Liver (tissue), 3 donors: ENCODE measurements around the gene IL6.

Experiments
- FOXA1 ChIP-seq: IDR thresholded peaks from 2 replicates; pipeline ENCODE4 v1.6.1; 2016; ENCODE audit warnings: antibody characterized with exemption
- GABPA ChIP-seq, 2 donors: IDR thresholded peaks in 1 of 2; conservative IDR thresholded peaks in 1 of 2; 2 replicates each; pipeline ENCODE4 v1.6.1; 2016; ENCODE audit warnings: antibody characterized with exemption in 2 of 2, mild to moderate bottlenecking in 1 of 2, moderate library complexity in 1 of 2
- HNF4A ChIP-seq, 2 donors: conservative IDR thresholded peaks; 2 replicates each; pipeline ENCODE4 v1.6.1; 2016; ENCODE audit warnings: antibody characterized with exemption in 2 of 2, mild to moderate bottlenecking in 2 of 2
- JUND ChIP-seq, 2 donors: IDR thresholded peaks; 2 replicates each; pipeline ENCODE4 v1.6.1; 2016; ENCODE audit warnings: antibody characterized with exemption in 2 of 2
- NR2F2 ChIP-seq: IDR thresholded peaks from 2 replicates; pipeline ENCODE4 v1.6.1; 2016; ENCODE audit warnings: antibody characterized with exemption
- RAD21 ChIP-seq, 2 donors: IDR thresholded peaks; 2 replicates each; pipeline ENCODE4 v1.6.1; 2016; ENCODE audit warnings: antibody characterized with exemption in 2 of 2, mild to moderate bottlenecking in 2 of 2
- REST ChIP-seq: IDR thresholded peaks from 2 replicates; pipeline ENCODE4 v1.6.1; 2016; ENCODE audit warnings: antibody characterized with exemption, mild to moderate bottlenecking
- RXRA ChIP-seq, 2 donors: IDR thresholded peaks; 2 replicates each; pipeline ENCODE4 v1.6.1; 2017 to 2018; ENCODE audit warnings: antibody characterized with exemption in 2 of 2, mild to moderate bottlenecking in 1 of 2
- SP1 ChIP-seq: IDR thresholded peaks from 2 replicates; pipeline ENCODE4 v1.6.1; 2018; ENCODE audit warnings: antibody characterized with exemption, mild to moderate bottlenecking
- TAF1 ChIP-seq: conservative IDR thresholded peaks from 2 replicates; pipeline ENCODE4 v1.6.1; 2016; ENCODE audit warnings: antibody characterized with exemption, mild to moderate bottlenecking
- TF ChIP-seq, protein P1 (sequence below): fragments of 150-350 bp; IDR thresholded peaks from 2 replicates; pipeline ENCODE4 v1.5.1; 2017; ENCODE audit warnings: improper control_type of control experiment, low read depth, low read length; ENCODE audit not compliant: missing input control
- TF ChIP-seq, protein P2 (sequence below): IDR thresholded peaks from 2 replicates; pipeline ENCODE4 v1.6.1; 2016; ENCODE audit warnings: antibody characterized with exemption
- TF ChIP-seq, protein P3 (sequence below): IDR thresholded peaks from 2 replicates; pipeline ENCODE4 v1.6.1; 2016; ENCODE audit warnings: antibody characterized with exemption
- TF ChIP-seq, protein P4 (sequence below): IDR thresholded peaks from 2 replicates; pipeline ENCODE4 v1.6.1; 2016; ENCODE audit warnings: antibody characterized with exemption
- donor health status: healthy.
- donor health status: healthy.

- TF ChIP-seq, protein P1, sequence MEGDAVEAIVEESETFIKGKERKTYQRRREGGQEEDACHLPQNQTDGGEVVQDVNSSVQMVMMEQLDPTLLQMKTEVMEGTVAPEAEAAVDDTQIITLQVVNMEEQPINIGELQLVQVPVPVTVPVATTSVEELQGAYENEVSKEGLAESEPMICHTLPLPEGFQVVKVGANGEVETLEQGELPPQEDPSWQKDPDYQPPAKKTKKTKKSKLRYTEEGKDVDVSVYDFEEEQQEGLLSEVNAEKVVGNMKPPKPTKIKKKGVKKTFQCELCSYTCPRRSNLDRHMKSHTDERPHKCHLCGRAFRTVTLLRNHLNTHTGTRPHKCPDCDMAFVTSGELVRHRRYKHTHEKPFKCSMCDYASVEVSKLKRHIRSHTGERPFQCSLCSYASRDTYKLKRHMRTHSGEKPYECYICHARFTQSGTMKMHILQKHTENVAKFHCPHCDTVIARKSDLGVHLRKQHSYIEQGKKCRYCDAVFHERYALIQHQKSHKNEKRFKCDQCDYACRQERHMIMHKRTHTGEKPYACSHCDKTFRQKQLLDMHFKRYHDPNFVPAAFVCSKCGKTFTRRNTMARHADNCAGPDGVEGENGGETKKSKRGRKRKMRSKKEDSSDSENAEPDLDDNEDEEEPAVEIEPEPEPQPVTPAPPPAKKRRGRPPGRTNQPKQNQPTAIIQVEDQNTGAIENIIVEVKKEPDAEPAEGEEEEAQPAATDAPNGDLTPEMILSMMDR: no peak
- no peak for TF ChIP-seq TAF1
- TF ChIP-seq RXRA (IDR thresholded peaks at IDR 0.05): no peak
- TF ChIP-seq GABPA (IDR thresholded peaks at IDR 0.05 in 1 of 2, conservative IDR thresholded peaks at IDR 0.05 in 1 of 2): no peak
- TF ChIP-seq, protein P2, sequence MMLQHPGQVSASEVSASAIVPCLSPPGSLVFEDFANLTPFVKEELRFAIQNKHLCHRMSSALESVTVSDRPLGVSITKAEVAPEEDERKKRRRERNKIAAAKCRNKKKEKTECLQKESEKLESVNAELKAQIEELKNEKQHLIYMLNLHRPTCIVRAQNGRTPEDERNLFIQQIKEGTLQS: no peak
- TF ChIP-seq REST: no peak
- TF ChIP-seq JUND (IDR thresholded peaks at IDR 0.05): no peak
- no peak for TF ChIP-seq SP1
- TF ChIP-seq, protein P3, sequence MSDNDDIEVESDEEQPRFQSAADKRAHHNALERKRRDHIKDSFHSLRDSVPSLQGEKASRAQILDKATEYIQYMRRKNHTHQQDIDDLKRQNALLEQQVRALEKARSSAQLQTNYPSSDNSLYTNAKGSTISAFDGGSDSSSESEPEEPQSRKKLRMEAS: no peak
- TF ChIP-seq FOXA1: no peak
- TF ChIP-seq RAD21 (IDR thresholded peaks at IDR 0.05): no peak
- TF ChIP-seq NR2F2: no peak
- TF ChIP-seq HNF4A (conservative IDR thresholded peaks at IDR 0.05): no peak
- TF ChIP-seq, protein P4, sequence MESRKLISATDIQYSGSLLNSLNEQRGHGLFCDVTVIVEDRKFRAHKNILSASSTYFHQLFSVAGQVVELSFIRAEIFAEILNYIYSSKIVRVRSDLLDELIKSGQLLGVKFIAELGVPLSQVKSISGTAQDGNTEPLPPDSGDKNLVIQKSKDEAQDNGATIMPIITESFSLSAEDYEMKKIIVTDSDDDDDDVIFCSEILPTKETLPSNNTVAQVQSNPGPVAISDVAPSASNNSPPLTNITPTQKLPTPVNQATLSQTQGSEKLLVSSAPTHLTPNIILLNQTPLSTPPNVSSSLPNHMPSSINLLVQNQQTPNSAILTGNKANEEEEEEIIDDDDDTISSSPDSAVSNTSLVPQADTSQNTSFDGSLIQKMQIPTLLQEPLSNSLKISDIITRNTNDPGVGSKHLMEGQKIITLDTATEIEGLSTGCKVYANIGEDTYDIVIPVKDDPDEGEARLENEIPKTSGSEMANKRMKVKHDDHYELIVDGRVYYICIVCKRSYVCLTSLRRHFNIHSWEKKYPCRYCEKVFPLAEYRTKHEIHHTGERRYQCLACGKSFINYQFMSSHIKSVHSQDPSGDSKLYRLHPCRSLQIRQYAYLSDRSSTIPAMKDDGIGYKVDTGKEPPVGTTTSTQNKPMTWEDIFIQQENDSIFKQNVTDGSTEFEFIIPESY: no peak
Observed at GRCh38 chr7:22743014-22743413, 16.0 kb downstream of the IL6 start.
